ENCODE measurements around the gene INSC. TPM values are rescaled to one million over a fixed set of nuclear protein-coding genes. Genes with fewer than 3 reads are reported as not detected.

The INSC gene
- total and polyA plus RNA-seq, 7 donors, result 1.4 to 5.4 (median 2.9) TPM

- Histone ChIP-seq H3K36me3 (no peaks in the 10 kb centered on the region), H3K4me3 (no peak overlapping the region), H3K9me3 (no peaks in the 10 kb centered on the region), H3K27me3 (peaks cover 0 to 6% (median 0%) of the 10 kb centered on the region in 3 donors), H3K4me1 (no peaks in the 10 kb centered on the region), H3K27ac (no peak overlapping the region)
- TF ChIP-seq, protein P1, sequence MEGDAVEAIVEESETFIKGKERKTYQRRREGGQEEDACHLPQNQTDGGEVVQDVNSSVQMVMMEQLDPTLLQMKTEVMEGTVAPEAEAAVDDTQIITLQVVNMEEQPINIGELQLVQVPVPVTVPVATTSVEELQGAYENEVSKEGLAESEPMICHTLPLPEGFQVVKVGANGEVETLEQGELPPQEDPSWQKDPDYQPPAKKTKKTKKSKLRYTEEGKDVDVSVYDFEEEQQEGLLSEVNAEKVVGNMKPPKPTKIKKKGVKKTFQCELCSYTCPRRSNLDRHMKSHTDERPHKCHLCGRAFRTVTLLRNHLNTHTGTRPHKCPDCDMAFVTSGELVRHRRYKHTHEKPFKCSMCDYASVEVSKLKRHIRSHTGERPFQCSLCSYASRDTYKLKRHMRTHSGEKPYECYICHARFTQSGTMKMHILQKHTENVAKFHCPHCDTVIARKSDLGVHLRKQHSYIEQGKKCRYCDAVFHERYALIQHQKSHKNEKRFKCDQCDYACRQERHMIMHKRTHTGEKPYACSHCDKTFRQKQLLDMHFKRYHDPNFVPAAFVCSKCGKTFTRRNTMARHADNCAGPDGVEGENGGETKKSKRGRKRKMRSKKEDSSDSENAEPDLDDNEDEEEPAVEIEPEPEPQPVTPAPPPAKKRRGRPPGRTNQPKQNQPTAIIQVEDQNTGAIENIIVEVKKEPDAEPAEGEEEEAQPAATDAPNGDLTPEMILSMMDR (IDR thresholded peaks at IDR 0.05), result no peak
- TF ChIP-seq POLR2AphosphoS5 (IDR thresholded peaks at IDR 0.05) (no peak), POLR2A (IDR thresholded peaks at IDR 0.05) (no peak), EP300 (IDR thresholded peaks at IDR 0.05) (no peak)
- DNase-seq, result no peak
- intact Hi-C loops (cut with DNase I), result no loop called here
- WGBS, 2 donors, result 82 to 85% methylated on average over 2 of the region's 2 CpGs
Observed at GRCh38 chr11:15206791-15207190, 92.1 kb downstream of the INSC start.

- no peak overlapping the region for H3K27ac ChIP-seq
- H3K4me1 ChIP-seq, result no peaks in the 10 kb centered on the region
- TF ChIP-seq, protein P1 (IDR thresholded peaks at IDR 0.05), result peak; percentile 42 to 94 (median 88)
- TF ChIP-seq POLR2AphosphoS5 (IDR thresholded peaks at IDR 0.05), result no peak
- WGBS, 2 donors, result 16 to 21% methylated on average over 10 of the region's 10 CpGs
- intact Hi-C loops (cut with DNase I), result loop anchor here (1.0 to 2.0 kb wide), 2 partner anchors 107 to 300 kb away; no protein-coding TSS in a partner anchor
- H3K4me3 ChIP-seq, result no peak overlapping the region
- H3K27me3 ChIP-seq, result peaks cover 0 to 6% (median 0%) of the 10 kb centered on the region in 3 donors
- peak; percentile 84 for DNase-seq
- H3K36me3 ChIP-seq, result no peaks in the 10 kb centered on the region
- H3K9me3 ChIP-seq, result no peaks in the 10 kb centered on the region
Observed at GRCh38 chr11:15208378-15209222, 93.9 kb downstream of the INSC start.

- H3K27me3 ChIP-seq, result peaks cover 0 to 6% (median 0%) of the 10 kb centered on the region in 3 donors
- TF ChIP-seq EP300 (IDR thresholded peaks at IDR 0.05), result no peak
- no peak for TF ChIP-seq POLR2AphosphoS5 (IDR thresholded peaks at IDR 0.05)
- TF ChIP-seq, protein P1 (IDR thresholded peaks at IDR 0.05), result no peak
- no peak for TF ChIP-seq POLR2A (IDR thresholded peaks at IDR 0.05)
- H3K27ac ChIP-seq, result no peak overlapping the region
- H3K4me1 ChIP-seq, result no peaks in the 10 kb centered on the region
- no peak for DNase-seq
- H3K4me3 ChIP-seq, result no peak overlapping the region
- no peaks in the 10 kb centered on the region for H3K36me3 ChIP-seq
- 87 to 90% methylated on average over 4 of the region's 4 CpGs for WGBS, 2 donors
- intact Hi-C loops (cut with DNase I), result no loop called here
- H3K9me3 ChIP-seq, result no peaks in the 10 kb centered on the region
Observed at GRCh38 chr11:15212876-15213275, 98.2 kb downstream of the INSC start.

DNA sequence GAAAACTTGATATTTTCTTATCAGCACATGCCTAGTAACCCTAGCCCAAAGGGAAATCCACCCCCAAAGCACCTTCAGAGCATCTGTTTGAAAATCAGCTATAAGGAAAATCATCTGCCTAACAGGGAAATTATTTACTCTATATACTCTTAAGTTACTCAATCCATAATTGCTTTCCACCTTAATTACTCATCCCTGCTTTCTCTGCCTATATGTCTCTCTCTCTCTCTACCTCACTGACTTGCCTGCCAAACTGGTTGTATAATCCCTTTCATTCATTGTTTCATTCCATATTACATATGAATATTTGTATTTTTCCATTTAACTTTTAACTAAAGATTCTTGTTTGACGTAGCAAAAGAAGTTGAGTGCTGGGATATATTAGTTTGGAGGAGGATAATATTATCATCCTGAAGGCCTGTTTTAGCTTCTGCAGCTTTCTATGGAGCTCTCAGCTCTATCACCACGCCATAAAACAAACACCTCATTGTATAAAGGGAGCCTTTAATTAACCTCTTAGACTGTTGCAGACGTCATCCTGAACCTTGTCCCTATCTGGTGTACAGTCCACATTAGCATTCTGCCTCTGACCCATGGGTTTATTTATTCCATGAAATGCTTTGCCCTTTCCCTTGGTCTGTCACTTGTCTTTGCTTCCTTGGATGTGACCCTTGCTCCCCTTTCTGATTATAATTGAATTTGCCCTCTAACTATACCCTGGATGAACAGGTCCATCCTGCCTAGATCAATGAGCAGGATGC, 98.9 kb downstream of the INSC start:
- TF ChIP-seq EP300 (IDR thresholded peaks at IDR 0.05), result no peak
- TF ChIP-seq, protein P1 (IDR thresholded peaks at IDR 0.05), result no peak
- TF ChIP-seq POLR2AphosphoS5 (IDR thresholded peaks at IDR 0.05), result no peak
- no peak for TF ChIP-seq POLR2A (IDR thresholded peaks at IDR 0.05)
- no peak overlapping the region for H3K4me3 ChIP-seq
- intact Hi-C loops (cut with DNase I), result no loop called here
- H3K4me1 ChIP-seq, result no peaks in the 10 kb centered on the region
- H3K27ac ChIP-seq, result no peak overlapping the region
- no peaks in the 10 kb centered on the region for H3K36me3 ChIP-seq
- H3K9me3 ChIP-seq, result no peaks in the 10 kb centered on the region
- WGBS, 2 donors, result 21 to 58% methylated on average over 3 of the region's 3 CpGs
- H3K27me3 ChIP-seq, result no peaks in the 10 kb centered on the region
- DNase-seq, result no peak

Measured in sigmoid colon (tissue), 7 donors.